HepG2 (cell line): Measurements from ENCODE around the gene NFE2L1. TPM values are rescaled to one million over a fixed set of nuclear protein-coding genes. Genes with fewer than 3 reads are reported as not detected.
A peak's percentile ranks its signal among the peaks of the same experiment; 100 is the strongest.

Experiments used
- ATF2 ChIP-seq: sonication (generic); formaldehyde crosslinking; IDR thresholded peaks from 2 replicates; pipeline ENCODE4 v1.4.0; 2020; ENCODE audit warnings: missing genetic modification reagents
- CENPX ChIP-seq: sonication (generic); formaldehyde crosslinking; IDR thresholded peaks from 2 replicates; pipeline ENCODE4 v1.9.0; 2021; ENCODE audit warnings: mild to moderate bottlenecking, missing genetic modification reagents, moderate library complexity
- DNMT3B ChIP-seq: conservative IDR thresholded peaks from 2 replicates; pipeline ENCODE4 v1.6.1; 2016; ENCODE audit warnings: missing biosample characterization, control low read depth
- FOXJ3 ChIP-seq: sonication (generic); formaldehyde crosslinking; IDR thresholded peaks from 2 replicates; pipeline ENCODE4 v1.4.0; 2020; ENCODE audit warnings: missing genetic modification reagents, mild to moderate bottlenecking, borderline replicate concordance
- HBP1 ChIP-seq: IDR thresholded peaks from 2 replicates; pipeline ENCODE4 v1.6.1; 2016; ENCODE audit warnings: low read depth, control low read depth
- HNRNPUL1 ChIP-seq: fragments of 200-400 bp; formaldehyde crosslinking; IDR thresholded peaks from 2 replicates; pipeline ENCODE4 v1.6.1; 2017; ENCODE audit warnings: low read depth, mild to moderate bottlenecking, low read length, moderate library complexity
- IKZF1 ChIP-seq: fragments of 450-650 bp; IDR thresholded peaks from 2 replicates; pipeline ENCODE4 v1.7.1; 2016
- IRF2 ChIP-seq: IDR thresholded peaks from 2 replicates; pipeline ENCODE4 v1.6.1; 2018; ENCODE audit warnings: missing genetic modification reagents, missing compliant biosample characterization
- MED8 ChIP-seq: sonication (generic); formaldehyde crosslinking; IDR thresholded peaks from 2 replicates; pipeline ENCODE4 v1.8.1; 2023; ENCODE audit warnings: mild to moderate bottlenecking, missing genetic modification reagents; ENCODE audit not compliant: insufficient replicate concordance
- MXI1 ChIP-seq: IDR thresholded peaks from 3 replicates; pipeline ENCODE4 v1.6.1; 2012; ENCODE audit warnings: low read depth, low read length, inconsistent platforms, borderline replicate concordance
- NFKB2 ChIP-seq: sonication (generic); formaldehyde crosslinking; IDR thresholded peaks from 2 replicates; pipeline ENCODE4 v1.4.0; 2020; ENCODE audit warnings: missing genetic modification reagents, borderline replicate concordance
- NR2F6 ChIP-seq, 2 experiments: IDR thresholded peaks; 2 replicates each; pipeline ENCODE4 v1.6.1; 2016; ENCODE audit warnings: antibody characterized with exemption in 1 of 2, mild to moderate bottlenecking in 1 of 2
- SIX4 ChIP-seq: sonication (generic); formaldehyde crosslinking; IDR thresholded peaks from 2 replicates; pipeline ENCODE4 v1.4.0; 2020; ENCODE audit warnings: missing genetic modification reagents
- SMYD3 ChIP-seq: sonication (generic); formaldehyde crosslinking; IDR thresholded peaks from 2 replicates; pipeline ENCODE4 v1.8.1; 2023; ENCODE audit warnings: mild to moderate bottlenecking, missing genetic modification reagents
- SOX6 ChIP-seq, 2 experiments: fragments of 450-650 bp in 1 of 2; sonication (generic) in 1 of 2; formaldehyde crosslinking in 1 of 2; IDR thresholded peaks; 2 replicates each; pipeline versions ENCODE4 v1.4.0 to v1.6.1; 2017 to 2020; ENCODE audit warnings: antibody characterized with exemption in 1 of 2, mild to moderate bottlenecking in 1 of 2, missing genetic modification reagents in 1 of 2
- TP53 ChIP-seq: sonication (generic); formaldehyde crosslinking; conservative IDR thresholded peaks from 2 replicates; pipeline ENCODE4 v1.4.0; 2020; ENCODE audit warnings: missing genetic modification reagents
- TSC22D2 ChIP-seq: sonication (generic); formaldehyde crosslinking; IDR thresholded peaks from 2 replicates; pipeline ENCODE4 v1.5.1; 2020; ENCODE audit warnings: missing genetic modification reagents, mild to moderate bottlenecking, borderline replicate concordance
- ZNF143 ChIP-seq: sonication (generic); formaldehyde crosslinking; IDR thresholded peaks from 2 replicates; pipeline ENCODE4 v1.4.0; 2020; ENCODE audit warnings: missing genetic modification reagents
- ZNF256 ChIP-seq: sonication (generic); formaldehyde crosslinking; conservative IDR thresholded peaks from 2 replicates; pipeline ENCODE4 v1.4.0; 2020; ENCODE audit warnings: missing genetic modification reagents
- ZNF530 ChIP-seq: sonication (generic); formaldehyde crosslinking; IDR thresholded peaks from 2 replicates; pipeline ENCODE4 v1.5.0; 2020; ENCODE audit warnings: low read depth, mild to moderate bottlenecking, missing genetic modification reagents
- ZNF567 ChIP-seq: sonication (generic); formaldehyde crosslinking; IDR thresholded peaks from 2 replicates; pipeline ENCODE4 v1.8.1; 2023; ENCODE audit warnings: mild to moderate bottlenecking, missing genetic modification reagents, borderline replicate concordance
- ZNF652 ChIP-seq: IDR thresholded peaks from 2 replicates; pipeline ENCODE4 v1.6.1; 2016; ENCODE audit warnings: low read depth, borderline replicate concordance
- polyA plus RNA-seq, 8 experiments: library from polyadenylated mRNA; depleted of rRNA in 3 of 8; stranded (reverse) in 7 of 8; unstranded in 1 of 8; fragments of >200 nt; fragmentation: Illumina TruSeq in 4 of 8; extraction: Trizol in 4 of 8; gene quantifications; 2 replicates each; pipeline versions ENCODE4 v1.2.1 to v1.2.3, GENCODE V29; 2011 to 2016; ENCODE audit warnings: low read depth in 4 of 8, missing spikeins in 1 of 8, mixed read lengths in 1 of 8; ENCODE audit not compliant: insufficient read depth in 1 of 8
- total RNA-seq, 5 experiments: library from RNA; depleted of rRNA; stranded (reverse); fragments of >200 nt; fragmentation: Illumina TruSeq; extraction: Trizol; gene quantifications; 2 replicates each; pipeline ENCODE4 v1.2.3, GENCODE V29; 2016; ENCODE audit warnings: low read depth in 1 of 5
- TF ChIP-seq, protein P1 (sequence below): sonication (generic); formaldehyde crosslinking; conservative IDR thresholded peaks from 2 replicates; pipeline ENCODE4 v1.4.0; 2020; ENCODE audit warnings: missing genetic modification reagents
- TF ChIP-seq, protein P2 (sequence below): sonication (generic); formaldehyde crosslinking; IDR thresholded peaks from 2 replicates; pipeline ENCODE4 v1.4.0; 2020; ENCODE audit warnings: missing genetic modification reagents

NFE2L1 gene
- total and polyA plus RNA-seq, 2 of the 13 experiments (the other 11 are each of a cell fraction or from before 2014, with no cell fraction given): 67.0 to 234 TPM

DNA sequence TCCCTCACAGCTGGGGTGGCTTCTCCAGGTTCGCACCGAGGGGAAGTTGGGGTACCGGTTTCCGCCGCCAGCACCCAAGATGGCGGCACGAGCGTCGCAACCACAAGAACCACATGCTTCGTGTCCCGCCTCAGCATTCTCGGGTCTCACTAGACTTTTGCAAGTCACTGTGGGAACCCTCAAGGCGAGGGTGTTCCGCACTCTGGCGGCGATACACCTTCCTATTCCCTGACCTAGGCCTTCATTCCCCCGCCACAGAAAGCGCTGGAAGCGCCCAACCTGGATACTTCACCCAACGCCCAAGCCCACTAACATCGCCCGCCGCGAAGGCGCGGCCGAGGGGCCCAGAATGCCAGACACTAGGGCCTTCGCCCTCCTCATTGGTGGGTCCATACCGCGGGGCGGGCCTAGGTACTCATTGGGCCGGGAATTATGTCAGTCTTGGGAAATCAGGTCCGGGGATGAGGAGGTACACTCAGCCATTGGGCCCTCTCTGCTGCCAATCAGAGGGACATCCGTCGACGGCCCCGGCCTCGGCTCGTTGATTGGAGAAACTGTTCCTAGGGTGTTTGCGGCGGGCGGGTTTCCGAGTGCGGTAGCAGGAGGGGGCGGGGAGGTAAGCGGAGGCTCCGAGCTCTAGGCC, at the start of gene NFE2L1 (continued):
- TF ChIP-seq SIX4 (CRISPR knock-in tag) (no peak; the same call in 1 of the 2 replicates), ZNF143 (CRISPR knock-in tag) (no peak; the same call in 1 of the 2 replicates), FOXJ3 (no peak), IKZF1 (no peak), MED8 (CRISPR knock-in tag) (no peak), NR2F6 (IDR thresholded peaks at IDR 0.05) (no peak), NR2F6 (CRISPR knock-in tag; IDR thresholded peaks at IDR 0.05) (peak; percentile 23; the same call in 1 of the 2 replicates), HNRNPUL1 (no peak), SOX6 (IDR thresholded peaks at IDR 0.05) (no peak), SOX6 (CRISPR knock-in tag; IDR thresholded peaks at IDR 0.05) (no peak; the same call in 1 of the 2 replicates), IRF2 (CRISPR knock-in tag) (peak; percentile 35; the same call in 1 of the 2 replicates), DNMT3B (CRISPR knock-in tag) (peak; percentile 90), TP53 (CRISPR knock-in tag) (peak; percentile 67; the same call in 1 of the 2 replicates), ATF2 (CRISPR knock-in tag) (no peak; the same call in 1 of the 2 replicates), ZNF530 (no peak), ZNF567 (no peak), SMYD3 (0 out of 2 replicates have a peak, but pooled peaks have one; percentile 41), CENPX (no peak), MXI1 (no peak; the same call in 2 of the 3 replicates), ZNF256 (CRISPR knock-in tag) (0 out of 2 replicates have a peak, but pooled peaks have one; percentile 62), ZNF652 (CRISPR knock-in tag) (no peak), HBP1 (CRISPR knock-in tag) (0 out of 2 replicates have a peak, but pooled peaks have one; percentile 47), NFKB2 (CRISPR knock-in tag) (peak; percentile 82), TSC22D2 (CRISPR knock-in tag) (no peak)
- TF ChIP-seq, protein P1, sequence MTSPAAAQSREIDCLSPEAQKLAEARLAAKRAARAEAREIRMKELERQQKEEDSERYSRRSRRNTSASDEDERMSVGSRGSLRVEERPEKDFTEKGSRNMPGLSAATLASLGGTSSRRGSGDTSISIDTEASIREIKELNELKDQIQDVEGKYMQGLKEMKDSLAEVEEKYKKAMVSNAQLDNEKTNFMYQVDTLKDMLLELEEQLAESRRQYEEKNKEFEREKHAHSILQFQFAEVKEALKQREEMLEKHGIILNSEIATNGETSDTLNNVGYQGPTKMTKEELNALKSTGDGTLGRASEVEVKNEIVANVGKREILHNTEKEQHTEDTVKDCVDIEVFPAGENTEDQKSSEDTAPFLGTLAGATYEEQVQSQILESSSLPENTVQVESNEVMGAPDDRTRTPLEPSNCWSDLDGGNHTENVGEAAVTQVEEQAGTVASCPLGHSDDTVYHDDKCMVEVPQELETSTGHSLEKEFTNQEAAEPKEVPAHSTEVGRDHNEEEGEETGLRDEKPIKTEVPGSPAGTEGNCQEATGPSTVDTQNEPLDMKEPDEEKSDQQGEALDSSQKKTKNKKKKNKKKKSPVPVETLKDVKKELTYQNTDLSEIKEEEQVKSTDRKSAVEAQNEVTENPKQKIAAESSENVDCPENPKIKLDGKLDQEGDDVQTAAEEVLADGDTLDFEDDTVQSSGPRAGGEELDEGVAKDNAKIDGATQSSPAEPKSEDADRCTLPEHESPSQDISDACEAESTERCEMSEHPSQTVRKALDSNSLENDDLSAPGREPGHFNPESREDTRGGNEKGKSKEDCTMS (CRISPR knock-in tag): no peak
- TF ChIP-seq, protein P2, sequence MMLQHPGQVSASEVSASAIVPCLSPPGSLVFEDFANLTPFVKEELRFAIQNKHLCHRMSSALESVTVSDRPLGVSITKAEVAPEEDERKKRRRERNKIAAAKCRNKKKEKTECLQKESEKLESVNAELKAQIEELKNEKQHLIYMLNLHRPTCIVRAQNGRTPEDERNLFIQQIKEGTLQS (CRISPR knock-in tag): 0 out of 2 replicates have a peak, but pooled peaks have one; percentile 4
